Measurements from ENCODE around the gene PLXNA3.

- TF ChIP-seq, protein P1, sequence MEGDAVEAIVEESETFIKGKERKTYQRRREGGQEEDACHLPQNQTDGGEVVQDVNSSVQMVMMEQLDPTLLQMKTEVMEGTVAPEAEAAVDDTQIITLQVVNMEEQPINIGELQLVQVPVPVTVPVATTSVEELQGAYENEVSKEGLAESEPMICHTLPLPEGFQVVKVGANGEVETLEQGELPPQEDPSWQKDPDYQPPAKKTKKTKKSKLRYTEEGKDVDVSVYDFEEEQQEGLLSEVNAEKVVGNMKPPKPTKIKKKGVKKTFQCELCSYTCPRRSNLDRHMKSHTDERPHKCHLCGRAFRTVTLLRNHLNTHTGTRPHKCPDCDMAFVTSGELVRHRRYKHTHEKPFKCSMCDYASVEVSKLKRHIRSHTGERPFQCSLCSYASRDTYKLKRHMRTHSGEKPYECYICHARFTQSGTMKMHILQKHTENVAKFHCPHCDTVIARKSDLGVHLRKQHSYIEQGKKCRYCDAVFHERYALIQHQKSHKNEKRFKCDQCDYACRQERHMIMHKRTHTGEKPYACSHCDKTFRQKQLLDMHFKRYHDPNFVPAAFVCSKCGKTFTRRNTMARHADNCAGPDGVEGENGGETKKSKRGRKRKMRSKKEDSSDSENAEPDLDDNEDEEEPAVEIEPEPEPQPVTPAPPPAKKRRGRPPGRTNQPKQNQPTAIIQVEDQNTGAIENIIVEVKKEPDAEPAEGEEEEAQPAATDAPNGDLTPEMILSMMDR (IDR thresholded peaks at IDR 0.05) = no peak
- TF ChIP-seq POLR2A (IDR thresholded peaks at IDR 0.05) (no peak), EP300 (IDR thresholded peaks at IDR 0.05) (no peak)
These were observed 40.9 kb upstream of the PLXNA3 start for GRCh38 chrX:154417157-154417556.
